ENCODE results near the gene CCHCR1. TPM values are rescaled to one million over a fixed set of nuclear protein-coding genes. Genes with fewer than 3 reads are reported as not detected.

The CCHCR1 gene
- total RNA-seq, 2 experiments from 2014 or later: 47.1 to 47.7 TPM

Other genes starting within 250 kb of the CCHCR1 start
- 10 to 100 TPM; 47.0 to 51.3 TPM for gene GTF2H4, start 249.6 kb downstream of the CCHCR1 start, total RNA-seq
- 10 to 100 TPM; 80.1 to 88.6 TPM for gene VARS2, start 243.6 kb downstream of the CCHCR1 start, total RNA-seq
- gene SFTA2, start 225.6 kb downstream of the CCHCR1 start, total RNA-seq: not detected
- not detected for gene MUCL3, start 216.8 kb downstream of the CCHCR1 start, total RNA-seq
- gene MUC21, start 174.1 kb downstream of the CCHCR1 start, total RNA-seq: not detected
- not detected for gene MUC22, start 147.3 kb downstream of the CCHCR1 start, total RNA-seq
- gene C6orf15, start 45.2 kb downstream of the CCHCR1 start, total RNA-seq: not detected
- not detected for gene PSORS1C1, start 43.0 kb downstream of the CCHCR1 start, total RNA-seq
- gene CDSN, start 37.4 kb downstream of the CCHCR1 start, total RNA-seq: not detected
- not detected for gene PSORS1C2, start 18.7 kb downstream of the CCHCR1 start, total RNA-seq
- gene TCF19, start 787 bp upstream of the CCHCR1 start, total RNA-seq: 100 to 1,000 TPM in 1 of 2 experiments, 10 to 100 TPM in 1; 98.1 to 103 TPM
- under 1 TPM in 1 of 2 experiments, not detected in 1; 0.15 TPM for gene POU5F1, start 12.9 kb upstream of the CCHCR1 start, total RNA-seq
- gene HLA-C, start 114.3 kb upstream of the CCHCR1 start, total RNA-seq: 100 to 1,000 TPM; 647 to 650 TPM
- 1,000 to 10,000 TPM; 2,691 to 2,699 TPM for gene HLA-B, start 199.4 kb upstream of the CCHCR1 start, total RNA-seq
- gene MICA, start 245.8 kb upstream of the CCHCR1 start, total RNA-seq: 10 to 100 TPM; 10.8 to 12.7 TPM